GM18907 (cell line): ENCODE data around the gene MGAT5B.
"Not testable (repeated sequence)": the region's sequence is repeated elsewhere in the genome, so short reads cannot be mapped to it uniquely, and the experiment has no call there.

Source experiments
- ATAC-seq: cut with Tn5 transposase; IDR thresholded peaks from one replicate; pipeline ENCODE4 v1.9.1; 2021; ENCODE audit warnings: mild to moderate bottlenecking, moderate library complexity; ENCODE audit not compliant: unreplicated experiment

The MGAT5B gene

GRCh38 chr17:76847031-76847430, 21.2 kb upstream of the MGAT5B start:
- ATAC-seq = no peak

GRCh38 chr17:76848670-76849069, 19.5 kb upstream of the MGAT5B start:
- no peak for ATAC-seq

- ATAC-seq = not testable (repeated sequence)
Measured at GRCh38 chr17:76849160-76849559, 19.0 kb upstream of the MGAT5B start.

- ATAC-seq = no peak
Measured at GRCh38 chr17:76852843-76853242, 15.4 kb upstream of the MGAT5B start.

GRCh38 chr17:76855105-76855504, 13.1 kb upstream of the MGAT5B start:
- no peak for ATAC-seq

- no peak for ATAC-seq
Measured at GRCh38 chr17:76862079-76862478, 6.1 kb upstream of the MGAT5B start.

GRCh38 chr17:76862494-76862893, 5.7 kb upstream of the MGAT5B start:
- ATAC-seq = no peak

GRCh38 chr17:76864024-76864423, 4.2 kb upstream of the MGAT5B start:
- ATAC-seq = no peak

GRCh38 chr17:76865174-76865573, 3.0 kb upstream of the MGAT5B start:
- ATAC-seq = no peak

GRCh38 chr17:76866203-76866602, 2.0 kb upstream of the MGAT5B start:
- ATAC-seq = no peak

- no peak for ATAC-seq
Measured at GRCh38 chr17:76866774-76867577, 1.2 kb upstream of the MGAT5B start.

- ATAC-seq = no peak
Measured at GRCh38 chr17:76867578-76868175, 527 bp upstream of the MGAT5B start.

- ATAC-seq = peak; percentile 13
Measured at GRCh38 chr17:76868669-76869495, 678 bp downstream of the MGAT5B start.

- ATAC-seq = no peak
Measured at GRCh38 chr17:76869496-76870376, 1.5 kb downstream of the MGAT5B start.

- ATAC-seq = no peak
Measured at GRCh38 chr17:76870377-76870714, 2.1 kb downstream of the MGAT5B start.

GRCh38 chr17:76871668-76872067, 3.5 kb downstream of the MGAT5B start:
- no peak for ATAC-seq

- ATAC-seq = no peak
Measured at GRCh38 chr17:76872221-76872873, 4.1 kb downstream of the MGAT5B start.

- no peak for ATAC-seq
Measured at GRCh38 chr17:76872874-76873221, 4.6 kb downstream of the MGAT5B start.

- ATAC-seq = no peak
Measured at GRCh38 chr17:76873856-76874255, 5.7 kb downstream of the MGAT5B start.

- no peak for ATAC-seq
Measured at GRCh38 chr17:76877437-76877836, 9.2 kb downstream of the MGAT5B start.
